HG03575 (cell line): Measurements from ENCODE around the gene RBM23.
"Not testable (repeated sequence)": the region's sequence is repeated elsewhere in the genome, so short reads cannot be mapped to it uniquely, and the experiment has no call there.

ENCODE experiments used
- ATAC-seq: cut with Tn5 transposase; IDR thresholded peaks from one replicate; pipeline ENCODE4 v1.9.1; 2021; ENCODE audit not compliant: unreplicated experiment, insufficient number of reproducible peaks, low FRiP score; ENCODE audit errors: extremely low read depth

RBM23 gene

DNA sequence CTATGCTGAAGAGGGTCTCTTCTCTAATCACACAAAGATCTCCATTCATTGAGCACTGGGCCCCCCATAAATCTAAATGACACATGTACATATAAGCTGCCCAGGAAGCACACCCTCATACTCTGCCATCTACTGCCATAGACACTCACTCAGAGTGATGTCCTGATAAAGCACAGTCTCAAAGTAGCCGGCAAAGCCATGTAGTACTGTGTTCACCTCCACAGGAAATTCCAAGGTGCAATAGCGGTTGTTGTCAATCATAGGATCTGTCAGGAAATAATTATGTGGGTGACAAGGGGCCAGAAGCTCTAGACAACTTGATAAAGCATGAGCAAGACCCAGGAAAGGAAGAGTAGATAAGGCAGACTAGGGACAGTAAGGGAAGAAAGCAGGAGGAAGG, 3.3 kb upstream of the RBM23 start:
- ATAC-seq: no peak

DNA sequence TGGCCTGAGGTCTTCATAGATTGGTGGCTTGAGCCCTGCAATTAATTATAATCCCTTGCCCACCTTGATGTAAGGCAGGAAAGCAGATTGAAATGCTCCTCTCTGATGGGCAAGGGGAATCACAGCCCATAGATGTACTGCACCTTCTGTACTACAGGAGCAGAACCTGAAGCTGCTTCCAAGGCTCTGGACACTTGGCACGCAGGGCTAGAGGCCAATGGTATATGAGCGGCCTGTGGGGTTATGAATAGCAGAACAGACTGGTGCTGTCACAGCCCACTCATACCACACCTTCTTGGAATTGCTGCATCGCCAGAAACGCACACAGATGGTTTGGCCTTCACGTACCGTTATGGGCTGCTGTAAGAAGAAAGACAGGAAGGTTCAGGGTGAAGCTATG, 1.7 kb upstream of the RBM23 start:
- no peak for ATAC-seq

DNA sequence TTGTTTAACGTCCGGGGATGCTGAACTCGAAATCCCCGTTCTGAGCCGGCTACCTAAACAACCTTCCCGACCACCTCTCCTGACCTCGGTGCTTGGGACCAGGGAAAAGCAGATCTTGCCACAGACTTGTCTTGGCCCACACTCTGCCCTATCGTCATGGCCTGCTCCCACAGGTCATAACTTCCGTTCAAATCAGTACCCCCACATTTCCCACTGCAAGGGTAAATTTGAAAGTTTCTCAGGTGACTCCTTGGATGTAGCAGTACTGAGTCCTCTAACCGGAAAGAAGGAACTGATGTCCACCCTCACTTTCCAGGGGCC, 612 bp upstream of the RBM23 start:
- ATAC-seq: no peak

DNA sequence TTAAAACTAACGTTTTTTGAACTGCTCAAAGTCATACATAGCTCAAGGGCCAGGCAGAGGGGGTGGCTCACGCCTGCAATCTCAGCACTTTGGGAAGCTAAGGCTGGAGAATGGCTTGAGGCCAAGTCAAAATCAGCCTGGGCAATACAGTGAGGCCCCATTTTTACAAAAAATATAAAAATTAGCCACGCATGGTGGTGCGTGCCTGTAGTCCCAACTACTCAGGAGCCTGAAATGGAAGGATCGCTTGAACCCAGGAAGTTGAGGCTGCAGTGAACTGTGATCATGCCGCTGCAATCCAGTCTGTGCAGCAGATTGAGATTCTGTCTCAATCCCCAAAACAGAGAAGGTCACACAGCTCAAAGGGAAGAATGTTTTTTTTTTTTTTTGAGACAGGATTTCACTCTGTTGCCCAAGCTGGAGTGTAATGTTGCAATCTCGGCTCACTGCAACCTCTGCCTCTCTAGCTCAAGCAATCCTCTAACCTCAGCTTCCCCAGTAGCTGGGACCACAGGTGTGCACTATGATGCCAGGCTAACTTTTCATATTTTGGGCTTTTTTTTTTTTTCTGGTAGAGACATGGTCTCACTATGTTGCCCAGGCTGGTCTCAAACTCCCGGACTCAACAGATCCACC, 2.9 kb downstream of the RBM23 start:
- ATAC-seq: no peak

DNA sequence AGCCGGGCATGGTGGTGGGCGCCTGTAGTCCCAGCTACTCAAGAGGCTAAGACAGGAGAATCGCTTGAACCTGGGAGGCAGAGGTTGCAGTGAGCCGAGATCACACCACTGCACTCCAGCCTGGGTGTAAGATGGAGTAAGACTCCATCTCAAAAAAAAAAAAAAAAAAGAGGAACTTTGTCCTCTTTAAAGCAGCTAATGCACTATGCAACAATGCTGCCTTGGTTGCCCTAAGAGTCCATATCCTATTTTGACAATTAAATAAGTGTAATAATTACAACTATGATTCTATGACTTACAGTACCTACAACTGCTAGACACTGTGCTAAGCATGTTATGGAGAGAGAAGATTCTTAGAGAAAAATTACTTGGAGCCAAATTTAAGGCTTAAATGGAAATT, 4.1 kb downstream of the RBM23 start:
- ATAC-seq: not testable (repeated sequence)

DNA sequence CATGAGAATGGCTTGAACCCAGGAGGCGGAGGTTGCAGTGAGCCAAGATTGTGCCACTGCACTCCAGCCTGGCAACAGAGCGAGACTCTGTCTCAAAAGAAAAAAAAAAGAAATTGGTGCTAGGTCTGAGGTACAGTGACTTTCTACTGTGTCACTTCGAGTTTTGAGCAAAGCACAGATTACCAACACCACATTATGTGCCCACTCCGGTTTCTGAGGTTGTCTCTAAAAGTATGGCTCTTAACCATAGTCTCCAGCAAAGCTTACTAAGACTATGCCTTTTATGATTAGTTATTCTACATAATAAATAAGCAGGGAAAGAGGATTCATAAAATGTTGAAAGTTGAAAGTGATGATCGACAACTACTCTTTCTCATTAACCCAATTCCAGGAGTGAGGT, 8.0 kb downstream of the RBM23 start:
- no peak for ATAC-seq

DNA sequence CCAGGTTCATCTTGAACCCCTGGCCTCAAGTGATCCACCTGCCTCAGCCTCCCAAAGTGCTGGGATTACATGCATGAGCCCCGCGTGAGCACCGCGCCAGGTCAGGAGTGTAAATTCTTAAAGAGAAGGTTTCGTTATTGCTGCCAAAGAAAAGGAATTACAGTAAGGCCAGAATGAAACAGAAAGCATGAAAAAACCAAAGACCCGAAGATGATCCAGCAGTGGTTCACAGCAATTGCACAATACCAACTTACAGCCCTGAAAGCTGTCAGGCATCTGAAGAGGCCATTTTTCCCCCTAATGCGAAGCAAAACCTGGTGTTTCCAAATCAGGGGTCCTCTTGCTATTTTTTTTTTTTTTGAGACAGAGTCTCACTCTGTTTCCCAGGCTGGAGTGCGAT, 10.3 kb downstream of the RBM23 start:
- no peak for ATAC-seq

DNA sequence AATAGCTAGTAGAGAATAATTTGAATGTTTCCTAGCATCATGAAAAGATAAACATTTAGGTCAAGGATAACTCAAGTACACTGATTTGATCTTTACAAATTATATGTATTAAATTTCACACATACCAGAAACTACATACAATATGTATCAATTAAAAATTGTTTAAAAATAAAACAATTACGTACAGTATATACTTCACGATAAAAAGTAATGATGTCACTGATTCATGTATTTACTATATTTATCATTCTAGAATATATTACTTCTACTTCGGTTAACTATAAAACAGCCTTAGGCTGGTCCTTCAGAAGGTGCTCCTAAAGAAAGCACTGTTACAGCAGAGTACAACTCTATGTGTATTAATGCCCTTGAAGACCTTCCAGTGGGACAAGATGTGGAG, 11.5 kb downstream of the RBM23 start:
- ATAC-seq: no peak

DNA sequence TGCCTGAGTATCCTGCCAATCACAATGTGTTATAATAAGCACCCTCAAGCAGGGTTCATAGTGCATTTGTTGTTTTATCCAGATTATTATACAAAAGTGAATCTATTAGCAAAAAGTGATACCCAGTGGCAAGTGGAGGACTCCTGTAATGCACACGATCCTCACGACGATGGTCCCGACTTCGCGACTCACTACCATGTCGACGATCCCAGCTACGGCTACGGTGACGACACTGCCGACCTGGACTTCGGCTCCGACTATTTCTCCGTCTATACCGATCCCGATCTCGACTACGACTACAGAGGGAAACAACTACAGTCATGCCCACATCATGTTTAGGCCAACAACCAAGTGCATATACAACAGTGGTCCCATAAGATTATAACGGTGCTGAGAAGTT, 12.9 kb downstream of the RBM23 start:
- no peak for ATAC-seq

DNA sequence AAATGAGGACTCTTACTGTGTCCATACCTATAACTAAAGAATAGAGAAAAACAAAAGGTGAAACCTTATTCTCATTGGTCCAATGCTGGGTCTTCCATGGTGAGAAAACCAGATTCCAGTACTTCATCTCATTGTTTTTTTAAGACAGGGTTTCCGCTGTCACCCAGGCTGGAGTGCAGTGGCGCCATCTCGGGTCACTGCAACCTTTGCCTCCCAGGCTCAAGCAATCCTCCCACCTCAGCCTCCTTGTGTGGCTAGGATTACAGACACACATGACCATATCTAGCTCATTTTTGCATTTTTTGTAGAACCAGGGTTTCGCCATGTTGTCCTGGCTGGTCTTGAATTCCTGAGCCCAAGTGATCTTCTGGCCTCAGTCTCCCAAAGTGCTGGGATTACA, 13.3 kb downstream of the RBM23 start:
- no peak for ATAC-seq

DNA sequence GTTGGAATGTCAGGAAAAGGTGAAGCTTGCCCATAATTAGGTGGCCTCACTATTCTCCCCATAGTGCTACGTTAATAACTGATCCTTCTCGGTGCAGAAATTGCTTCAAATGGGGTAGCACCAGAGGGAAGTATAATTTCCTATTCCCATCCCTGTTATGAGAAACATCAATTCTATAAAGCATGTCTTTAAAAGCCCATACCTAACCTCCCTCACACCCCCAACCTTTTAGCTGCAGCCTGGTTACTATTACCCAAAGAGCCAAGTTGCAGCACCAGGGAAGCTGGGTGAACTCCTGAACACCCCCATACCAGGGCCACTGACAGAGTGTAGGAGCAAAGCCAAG, 15.2 kb downstream of the RBM23 start:
- ATAC-seq: no peak

DNA sequence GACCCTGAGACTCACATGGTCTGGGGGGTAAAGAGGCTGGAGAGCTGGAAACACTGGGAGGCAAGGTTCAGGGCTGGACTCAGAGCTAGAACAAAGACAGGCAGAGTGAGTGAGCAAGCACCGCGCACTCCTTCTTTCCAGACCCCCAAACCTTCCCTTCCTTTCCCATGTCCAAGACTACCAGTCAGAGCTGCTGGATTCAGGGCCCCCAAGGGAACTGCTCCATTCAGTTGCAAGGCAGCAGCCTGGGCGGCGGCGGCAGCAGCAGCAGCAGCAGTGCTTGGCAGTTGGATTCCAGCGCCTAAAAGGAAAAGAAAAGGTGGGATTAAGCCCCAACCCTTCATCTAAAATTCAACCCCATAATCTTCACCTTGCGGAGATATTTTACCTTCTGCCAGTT, 17.1 kb downstream of the RBM23 start:
- ATAC-seq: no peak

DNA sequence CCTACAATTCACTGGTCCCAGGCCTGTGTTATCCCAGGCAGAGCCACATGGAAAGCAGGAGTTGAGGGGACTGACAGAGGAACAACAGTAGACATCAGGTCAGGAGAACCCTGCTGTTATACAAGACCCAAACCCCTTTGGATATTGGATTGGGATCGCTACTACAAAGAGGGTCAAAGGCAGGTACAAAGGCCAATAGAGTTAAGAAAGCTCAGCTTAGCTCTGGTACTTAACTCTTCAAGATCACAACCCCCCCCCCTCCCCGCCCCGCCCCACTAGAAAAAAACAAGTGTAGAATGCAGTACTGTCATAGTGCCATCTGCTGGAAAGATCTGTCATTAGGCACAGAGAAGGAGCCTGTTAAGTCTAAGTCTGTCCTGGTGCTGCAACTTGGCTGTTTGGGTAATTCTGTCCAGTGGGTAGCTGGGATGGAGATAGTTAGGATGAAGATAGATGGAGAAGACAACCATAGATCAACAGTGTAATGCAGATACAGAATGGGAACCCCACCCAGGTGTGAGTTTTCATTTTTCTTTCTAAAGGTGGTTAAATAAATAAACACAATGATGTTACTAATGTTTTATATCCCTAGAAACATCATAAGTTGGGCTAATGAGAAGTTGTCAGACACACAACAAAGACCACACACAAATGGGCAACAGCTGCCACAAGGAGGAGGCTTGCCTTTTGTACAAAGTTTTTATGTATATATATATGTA, 18.7 kb downstream of the RBM23 start:
- ATAC-seq: no peak

DNA sequence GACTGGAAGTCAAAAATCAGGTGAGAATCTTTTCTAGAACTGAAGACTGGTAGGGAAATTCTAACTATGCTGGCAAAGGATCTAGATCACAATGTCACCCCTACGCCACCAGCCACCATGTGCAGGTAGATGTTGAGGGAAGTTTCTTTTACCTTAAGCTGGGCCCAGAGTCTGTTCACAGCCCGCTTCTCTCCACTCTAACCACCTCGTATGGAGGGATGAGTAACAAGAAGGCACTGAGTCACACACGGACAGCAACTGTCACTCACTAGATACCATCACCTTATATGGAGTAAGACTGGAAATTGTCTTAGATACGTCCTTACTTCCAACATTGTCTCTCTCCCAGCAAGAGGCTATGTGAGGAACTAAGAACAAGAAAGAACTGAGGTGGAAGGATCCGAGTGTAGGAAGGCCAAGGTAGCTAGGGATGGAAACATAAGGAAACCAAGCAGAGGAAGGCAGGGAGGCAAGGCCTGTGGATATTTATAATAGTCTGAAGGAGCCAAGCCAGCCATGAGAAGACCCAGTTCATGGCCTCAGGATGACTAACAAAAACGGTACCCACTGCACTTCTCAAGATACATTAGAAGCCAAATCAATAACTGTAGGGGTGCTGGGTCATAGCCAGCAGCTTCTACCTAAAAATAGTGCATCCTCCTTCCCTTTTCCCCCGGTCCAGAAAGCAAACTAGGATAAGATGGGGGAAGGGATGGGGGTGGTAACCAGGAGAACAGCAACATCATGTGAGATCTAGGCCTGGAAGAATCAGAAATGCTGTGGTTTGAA, 20.5 kb downstream of the RBM23 start:
- no peak for ATAC-seq

DNA sequence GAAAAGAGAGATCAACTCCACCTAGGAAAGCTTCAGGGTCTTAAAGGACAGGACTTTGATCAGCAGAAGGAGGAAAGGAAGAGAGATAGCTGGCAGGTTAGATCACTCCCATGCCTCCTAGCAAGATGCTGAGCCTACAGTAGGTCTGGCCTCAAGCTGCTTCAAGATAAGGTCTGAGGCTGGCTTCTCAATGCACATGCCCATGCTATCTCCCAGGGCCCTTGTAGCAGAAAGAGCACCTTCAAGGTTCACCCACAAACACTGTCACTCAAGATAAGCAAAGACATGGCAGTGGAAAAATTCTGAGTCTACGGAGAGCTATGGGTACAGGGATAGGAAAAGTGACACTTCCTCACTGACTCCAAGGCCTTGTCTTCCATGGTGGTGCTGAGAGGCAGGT, 21.6 kb downstream of the RBM23 start:
- no peak for ATAC-seq

DNA sequence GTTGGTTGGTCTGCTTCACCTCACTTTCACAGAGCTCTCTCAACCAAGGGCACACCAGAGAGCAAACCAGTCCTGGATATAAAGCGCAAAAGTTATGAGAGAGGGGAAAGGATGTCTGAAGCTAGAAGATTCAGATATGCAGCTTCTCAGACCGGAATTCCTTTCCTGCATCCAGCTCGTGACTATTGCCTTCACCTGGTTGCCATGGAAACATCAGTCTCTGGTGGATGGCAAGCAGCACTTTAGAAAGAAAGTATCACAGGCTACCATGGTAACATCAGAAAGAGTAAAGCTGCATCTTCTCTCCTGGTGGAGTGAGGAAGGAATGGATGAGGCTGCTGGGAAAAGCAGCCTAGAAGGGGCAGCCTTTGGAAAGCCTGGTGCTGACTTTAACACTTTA, 22.2 kb downstream of the RBM23 start:
- no peak for ATAC-seq

DNA sequence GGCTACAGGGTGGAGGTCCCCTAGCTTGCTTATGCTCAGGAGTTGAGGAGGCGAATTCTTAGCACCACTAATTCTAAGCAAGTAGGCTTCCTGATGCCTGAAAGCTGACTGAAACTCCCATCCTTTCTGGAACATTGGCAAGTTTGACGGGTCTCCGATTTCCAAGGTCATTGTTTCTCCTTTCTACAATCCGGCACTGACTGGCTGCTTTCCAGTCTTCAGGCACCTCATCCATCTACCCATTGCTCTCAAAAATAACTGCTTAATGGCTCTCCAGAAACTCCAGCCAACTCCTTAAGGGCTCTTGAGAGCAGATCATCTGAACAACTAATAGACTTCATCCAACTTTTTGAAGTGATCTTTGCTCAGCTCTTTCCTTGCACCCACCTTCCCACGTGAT, 22.6 kb downstream of the RBM23 start:
- no peak for ATAC-seq

DNA sequence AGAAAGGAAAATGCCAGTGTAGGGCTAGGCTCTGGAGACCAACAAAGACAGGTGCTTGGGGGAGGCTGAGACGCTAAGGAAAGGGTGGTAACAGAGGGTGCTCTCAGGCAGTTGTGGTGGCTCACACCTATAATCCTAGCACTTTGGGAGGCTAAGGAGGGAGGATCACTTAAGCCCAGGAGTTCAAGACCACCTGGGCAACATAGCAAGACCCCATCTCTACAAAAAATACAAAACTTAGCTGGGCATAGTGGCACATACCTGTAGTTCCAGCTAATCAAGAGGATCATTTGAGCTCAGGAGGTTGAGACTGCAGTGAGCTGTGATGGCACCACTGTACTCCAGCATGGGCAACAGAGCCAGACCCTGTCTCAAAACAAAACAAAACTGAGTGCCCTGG, 23.5 kb downstream of the RBM23 start:
- ATAC-seq: no peak

DNA sequence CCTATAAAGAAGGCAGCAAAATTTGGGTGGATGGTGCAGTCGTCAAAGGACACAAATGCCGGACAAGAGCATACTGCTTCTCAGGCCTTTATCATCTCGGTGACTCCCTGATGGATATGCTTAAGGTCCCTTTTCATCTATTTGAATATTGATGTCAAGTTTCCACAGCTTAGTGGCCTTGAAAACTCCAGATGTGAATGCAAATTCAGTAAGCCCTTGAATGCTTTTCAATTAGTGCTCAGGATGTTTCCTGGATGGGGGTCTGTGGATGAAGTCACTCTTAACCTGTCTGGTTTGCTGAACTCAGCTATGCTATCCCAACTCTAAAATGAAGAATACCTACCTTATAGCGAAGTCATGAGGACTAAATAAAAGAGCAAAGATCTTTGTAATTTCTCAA, 25.2 kb downstream of the RBM23 start:
- no peak for ATAC-seq

DNA sequence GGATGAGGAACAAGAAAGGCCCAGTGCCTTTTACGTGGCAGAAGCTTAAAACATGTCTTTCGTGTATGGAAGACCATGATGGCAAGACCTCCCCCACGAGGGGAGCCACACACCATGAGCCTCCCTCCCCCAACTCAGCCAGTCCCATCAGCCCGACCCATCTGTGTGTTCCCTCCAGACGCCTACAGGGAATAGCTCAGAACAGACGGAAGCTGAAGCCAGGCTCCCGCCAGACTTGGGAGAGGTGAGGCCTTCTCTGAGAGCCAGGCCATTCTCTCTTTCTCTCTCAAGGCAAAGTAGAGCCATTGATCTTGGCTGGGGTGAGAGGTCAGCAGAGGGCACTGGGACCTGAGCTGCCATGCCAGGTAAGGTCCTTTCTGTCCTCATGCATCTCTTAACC, 26.5 kb downstream of the RBM23 start:
- ATAC-seq: no peak

DNA sequence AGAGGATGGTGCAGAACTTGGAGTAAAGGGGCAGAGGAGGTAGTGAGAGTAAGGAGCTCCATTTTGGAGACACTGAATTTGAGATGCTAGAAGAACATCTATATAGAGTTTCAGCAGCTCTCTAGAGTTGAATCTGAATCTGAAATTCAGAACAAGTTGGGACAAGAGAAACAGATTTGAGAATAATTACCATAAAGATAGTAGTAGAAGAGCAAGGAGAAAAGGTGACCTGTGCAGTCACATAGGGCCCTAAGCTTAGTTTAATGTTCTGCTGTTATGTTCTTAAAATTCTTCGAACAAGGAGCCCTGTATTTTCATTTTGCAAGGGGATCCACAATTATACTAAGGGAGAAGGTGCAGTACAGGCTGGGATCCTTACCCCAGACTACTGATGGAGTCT, 28.5 kb downstream of the RBM23 start:
- ATAC-seq: no peak
